HG02852 (cell line): ENCODE data around the gene ZNF469.
"Not testable (repeated sequence)": the region's sequence is repeated elsewhere in the genome, so short reads cannot be mapped to it uniquely, and the experiment has no call there.

Experiments
- ATAC-seq: cut with Tn5 transposase; IDR thresholded peaks from one replicate; pipeline ENCODE4 v1.9.1; 2021; ENCODE audit warnings: mild to moderate bottlenecking, moderate library complexity; ENCODE audit not compliant: unreplicated experiment

Gene ZNF469

DNA sequence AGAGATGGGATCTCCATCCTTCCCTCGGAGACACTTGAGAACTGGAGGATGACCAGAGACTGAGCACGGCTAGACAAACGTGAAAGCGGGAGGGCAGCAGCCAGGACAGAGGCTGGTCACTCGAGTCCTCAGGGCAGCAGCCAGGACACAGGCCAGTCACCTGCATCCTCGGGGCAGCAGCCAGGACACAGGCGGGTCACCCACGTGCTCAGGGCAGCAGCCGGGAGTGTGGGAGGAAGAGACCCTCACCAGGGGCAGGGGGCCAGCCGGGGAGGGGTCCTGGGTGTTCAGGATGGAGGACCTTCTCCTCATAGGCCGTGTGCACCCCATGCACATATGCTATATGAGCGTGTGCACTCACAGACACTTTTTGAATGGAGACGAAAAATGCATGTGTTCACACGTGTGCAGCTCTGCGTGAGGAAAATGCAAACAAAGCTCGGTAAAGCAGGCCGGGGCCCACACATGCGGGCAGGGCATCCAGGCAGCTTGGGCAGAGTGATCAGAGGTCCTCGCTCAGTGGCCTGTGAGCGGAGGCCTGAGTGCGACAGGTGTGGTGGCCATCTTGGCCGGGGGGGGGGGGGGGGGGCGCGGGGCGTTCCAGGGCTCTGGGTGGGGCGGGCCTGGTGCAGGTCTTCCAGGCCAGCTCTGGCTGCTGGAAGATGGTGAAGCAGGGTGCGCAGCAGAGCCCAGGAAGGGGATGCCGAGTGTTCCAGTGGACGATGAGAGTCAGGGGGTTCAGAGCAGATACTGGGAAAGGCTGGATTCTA, 26.7 kb downstream of the ZNF469 start:
- no peak for ATAC-seq

DNA sequence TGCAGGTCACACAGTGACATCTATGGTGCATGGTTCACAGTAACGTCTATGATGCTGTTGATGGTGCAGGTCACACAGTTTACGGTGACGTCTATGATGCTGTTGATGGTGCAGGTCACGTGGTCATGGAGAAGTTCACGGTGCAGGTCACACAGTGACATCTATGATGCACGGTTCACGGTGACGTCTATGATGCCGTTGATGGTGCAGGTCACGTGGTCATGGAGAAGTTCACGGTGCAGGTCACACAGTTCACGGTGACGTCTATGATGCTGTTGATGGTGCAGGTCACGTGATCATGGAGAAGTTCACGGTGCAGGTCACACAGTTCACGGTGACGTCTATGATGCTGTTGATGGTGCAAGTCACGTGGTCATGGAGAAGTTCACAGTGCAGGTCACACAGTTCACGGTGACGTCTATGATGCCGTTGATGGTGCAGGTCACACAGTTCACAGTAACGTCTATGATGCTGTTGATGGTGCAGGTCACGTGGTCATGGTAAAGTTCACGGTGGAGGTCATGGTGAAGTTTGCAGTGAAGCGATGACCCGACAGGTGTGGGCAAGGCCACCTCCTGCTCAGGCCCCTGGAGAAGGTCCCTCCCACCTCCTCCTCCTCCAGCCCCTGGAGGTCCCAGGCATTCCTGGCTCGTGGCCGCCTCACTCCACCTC, 27.7 kb downstream of the ZNF469 start:
- ATAC-seq = not testable (repeated sequence)

DNA sequence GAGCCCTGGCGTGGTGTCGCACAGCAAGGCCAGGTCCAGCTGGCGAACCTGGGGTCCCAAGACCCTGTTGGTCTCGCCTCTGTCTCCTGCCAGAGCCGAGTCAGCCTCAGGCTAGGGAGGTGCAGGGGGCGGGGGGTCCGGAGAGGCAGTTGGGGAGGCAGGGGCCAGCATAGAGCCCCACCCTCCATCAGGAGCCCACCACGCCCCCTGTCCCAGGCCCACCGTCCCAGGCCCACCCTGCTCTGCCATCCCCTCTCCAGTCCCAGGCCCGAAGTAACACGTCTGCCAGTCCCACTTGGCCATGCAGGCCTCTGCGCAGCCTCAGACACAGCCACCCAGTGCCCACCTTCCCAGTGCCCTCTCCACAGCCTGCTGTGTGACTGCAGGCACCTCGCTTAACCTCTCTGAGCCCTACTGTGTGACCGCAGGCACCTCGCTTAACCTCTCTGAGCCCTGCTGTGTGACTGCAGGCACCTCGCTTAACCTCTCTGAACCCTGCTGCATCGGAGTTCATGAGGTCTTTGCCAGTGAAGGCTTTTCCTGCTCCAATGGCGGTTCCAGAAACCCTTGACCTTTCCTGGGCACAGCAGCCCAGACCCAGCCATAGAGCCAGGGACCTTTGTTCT, 29.3 kb downstream of the ZNF469 start:
- no peak for ATAC-seq

DNA sequence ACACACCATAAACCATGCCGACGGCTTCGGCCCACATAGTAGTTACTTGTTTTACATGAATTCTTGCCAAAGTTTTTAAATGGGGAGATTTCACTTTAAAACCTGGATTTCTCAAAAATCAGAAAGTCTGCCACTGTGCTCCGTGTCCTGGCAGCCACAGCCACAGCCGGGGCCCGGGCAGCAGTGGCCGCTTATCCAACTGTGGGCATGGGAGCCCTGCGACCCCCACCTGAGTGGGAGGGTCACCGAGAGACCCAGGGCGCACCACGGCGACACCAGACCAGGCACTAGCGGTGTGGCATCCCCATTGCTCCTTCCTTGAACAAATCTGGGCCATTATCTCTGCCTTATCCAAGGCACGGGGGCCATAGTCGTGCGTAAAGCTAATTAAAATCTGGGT, 30.0 kb downstream of the ZNF469 start:
- no peak for ATAC-seq

DNA sequence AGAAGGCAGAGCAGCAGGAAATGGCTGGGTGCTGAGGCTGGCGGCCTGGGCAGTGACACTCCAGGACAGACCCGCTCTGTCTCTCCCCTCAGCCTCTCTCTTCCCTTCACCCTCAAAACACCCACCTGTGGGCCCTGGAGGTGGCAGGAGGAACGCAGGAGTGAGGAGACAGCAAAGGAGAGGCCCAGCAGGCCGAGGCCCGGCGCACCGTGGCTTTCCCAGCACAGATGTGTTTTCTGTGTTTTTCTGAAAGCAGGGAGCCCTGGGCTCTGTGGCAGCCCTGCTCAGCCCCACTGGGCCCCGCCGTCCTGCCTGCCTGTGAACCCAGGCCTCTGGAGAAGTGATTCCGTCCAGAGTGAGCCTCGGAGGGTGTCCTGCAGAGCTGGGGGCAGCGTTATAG, 30.5 kb downstream of the ZNF469 start:
- ATAC-seq = no peak

DNA sequence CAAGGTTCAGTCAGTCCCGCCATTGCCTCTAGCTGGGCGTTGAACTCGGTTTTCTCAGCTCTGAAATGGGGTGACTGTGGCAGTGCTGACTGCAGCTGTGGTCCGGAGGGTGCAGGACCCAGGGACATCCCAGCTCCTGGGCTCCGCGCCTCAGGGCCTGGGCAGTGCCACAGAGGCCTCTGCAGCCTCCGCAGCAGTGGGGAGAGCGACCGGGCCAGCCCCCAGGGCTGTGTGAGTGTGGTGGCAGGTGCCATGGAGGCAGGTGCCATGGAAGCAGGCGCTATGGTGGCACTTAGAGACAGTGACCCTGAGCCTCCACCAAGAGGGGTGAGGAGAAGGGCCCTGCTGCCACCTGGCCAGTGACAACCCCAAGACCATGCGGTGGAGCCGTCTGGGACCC, 30.9 kb downstream of the ZNF469 start:
- ATAC-seq = no peak

DNA sequence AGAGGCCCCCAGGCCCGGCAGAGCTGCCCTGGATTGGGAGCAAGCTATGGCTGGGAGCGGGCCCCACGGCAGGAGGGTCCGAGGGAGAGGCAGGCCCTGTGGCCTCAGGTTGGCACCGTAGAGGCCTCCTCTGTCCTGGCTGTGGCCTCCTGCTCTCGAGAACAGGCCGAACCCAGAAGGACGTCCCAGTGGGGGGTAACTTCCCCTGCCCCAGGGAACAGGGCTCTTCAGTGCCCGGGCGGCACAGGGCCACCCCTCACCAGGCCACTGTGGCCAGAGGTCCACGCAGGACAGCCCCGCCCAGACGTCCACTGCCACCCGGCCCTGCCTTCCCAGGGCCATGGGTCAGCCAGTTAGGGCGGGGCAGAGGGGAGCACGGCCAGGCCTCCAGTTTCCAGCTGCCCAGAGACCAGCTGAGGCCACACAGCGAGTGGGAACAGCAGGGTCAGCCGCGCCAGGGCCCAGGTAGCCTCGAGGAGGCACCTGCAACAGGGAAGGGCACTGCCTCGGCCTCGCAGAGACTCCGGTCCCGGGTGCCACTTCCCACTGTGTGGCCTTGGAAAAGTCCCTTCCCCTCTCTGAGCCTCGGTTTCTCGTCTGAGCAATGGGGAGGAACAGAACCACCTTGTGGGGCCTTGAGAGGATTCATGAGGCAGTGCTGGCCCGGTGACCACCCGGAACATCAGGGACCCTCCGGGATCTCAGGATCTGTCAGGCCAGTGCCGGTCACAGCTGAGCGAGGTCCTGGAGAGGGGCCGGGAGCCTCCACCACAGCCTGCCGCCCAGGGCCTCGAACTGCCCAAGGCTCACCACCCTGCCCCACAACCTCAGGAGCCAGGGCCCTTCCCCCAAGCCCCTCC, 32.0 kb downstream of the ZNF469 start:
- no peak for ATAC-seq

DNA sequence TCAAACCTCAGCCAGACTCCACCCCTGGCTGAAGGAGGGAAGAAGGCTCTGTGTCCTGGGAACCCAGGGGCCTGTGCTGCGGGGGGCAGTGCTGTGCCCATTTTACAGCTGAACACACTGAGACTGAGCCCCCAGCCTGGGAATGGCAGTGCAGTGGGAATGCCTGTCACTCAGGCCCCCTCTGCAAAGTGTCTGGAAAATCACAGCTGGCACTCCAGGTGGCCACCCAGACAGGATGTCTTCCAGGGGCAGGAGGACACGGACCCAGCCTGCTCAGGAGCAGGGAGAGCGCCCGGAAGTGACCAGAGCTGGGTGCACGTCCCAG, 32.6 kb downstream of the ZNF469 start:
- ATAC-seq = no peak

DNA sequence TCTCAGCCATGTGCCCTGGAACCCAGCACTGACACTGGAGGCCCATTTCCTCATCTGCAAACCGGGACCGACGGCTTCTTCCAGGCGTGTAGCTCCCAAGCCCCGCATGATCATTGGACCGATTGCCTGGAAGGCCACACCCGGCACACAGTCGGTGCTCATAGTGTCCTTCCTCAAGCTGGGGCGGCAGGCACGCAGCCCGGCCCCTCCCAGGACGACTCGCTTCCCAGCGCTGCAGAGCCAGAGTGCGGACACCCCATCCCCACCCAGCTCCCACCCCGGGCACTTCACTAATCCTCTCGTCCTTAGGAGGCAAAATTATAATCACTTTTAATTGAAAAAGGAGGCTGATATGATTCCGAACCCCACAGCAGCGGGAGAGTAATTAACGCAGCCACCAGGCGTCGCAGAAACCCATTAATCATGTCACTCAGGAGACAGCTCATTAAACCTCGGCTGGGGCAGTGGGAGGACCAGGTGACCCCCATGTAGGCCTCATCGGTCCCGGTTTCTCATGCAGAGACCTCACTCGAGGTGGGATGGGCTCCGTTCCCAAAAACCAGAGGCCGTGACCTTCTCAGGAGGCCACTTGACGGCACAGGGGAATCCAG, 33.1 kb downstream of the ZNF469 start:
- ATAC-seq = no peak

DNA sequence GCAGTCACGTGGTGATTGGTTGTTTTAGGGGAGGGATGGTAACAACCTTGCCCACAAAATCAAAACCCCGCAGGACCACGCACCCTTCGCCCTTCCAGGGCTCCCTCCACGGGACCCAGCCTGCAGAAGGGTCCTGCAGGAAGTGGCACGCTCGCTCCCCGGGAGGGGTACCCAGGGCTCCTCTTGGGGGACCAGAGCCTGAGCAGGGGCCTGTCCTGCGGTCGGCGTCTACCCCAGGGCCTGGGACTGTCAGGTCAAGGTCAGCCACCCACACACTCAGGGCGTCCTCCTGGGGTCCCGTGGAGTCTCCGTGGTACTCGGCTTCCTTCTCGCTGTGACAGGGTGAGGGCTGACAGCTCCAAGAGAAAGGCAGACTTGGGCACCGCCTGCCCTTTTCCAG, 33.9 kb downstream of the ZNF469 start:
- ATAC-seq = no peak

DNA sequence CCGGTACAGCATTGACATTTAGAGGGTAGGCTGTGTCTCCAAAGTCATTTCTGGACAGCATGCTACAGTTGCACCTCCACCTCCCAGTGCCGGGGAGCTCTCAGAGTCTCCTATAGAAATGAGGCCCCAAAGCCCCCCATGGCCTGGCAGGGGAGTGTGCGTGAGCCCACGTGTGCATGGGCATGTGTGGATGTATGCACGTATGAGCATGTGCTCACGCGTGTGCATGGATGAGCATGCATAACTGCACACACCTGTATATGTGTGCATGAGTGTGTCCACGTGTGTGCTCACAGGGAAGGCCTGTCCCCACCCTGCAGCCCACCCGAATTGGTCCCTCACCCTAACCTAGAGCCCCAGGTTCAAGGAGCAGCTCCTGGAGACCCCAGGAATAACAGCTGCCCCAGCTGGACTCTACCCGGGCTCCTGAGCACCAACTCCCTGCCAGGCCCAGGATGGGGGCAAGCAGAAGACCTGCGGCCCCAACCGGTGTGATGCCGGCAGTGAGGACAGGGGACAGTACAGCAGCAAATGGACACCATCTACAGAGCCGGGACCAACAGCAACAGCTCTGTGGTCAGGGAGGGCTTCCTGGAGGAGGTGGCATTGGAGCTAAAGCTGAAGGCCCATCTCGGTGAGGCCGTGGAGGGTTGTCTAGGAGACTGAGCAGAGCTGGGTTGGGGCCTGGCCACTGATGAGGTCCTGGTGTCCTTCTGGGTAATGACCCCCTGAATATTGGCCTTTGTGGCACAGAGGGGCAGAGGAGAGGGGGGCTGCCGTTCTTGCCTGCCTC, 35.1 kb downstream of the ZNF469 start:
- no peak for ATAC-seq

DNA sequence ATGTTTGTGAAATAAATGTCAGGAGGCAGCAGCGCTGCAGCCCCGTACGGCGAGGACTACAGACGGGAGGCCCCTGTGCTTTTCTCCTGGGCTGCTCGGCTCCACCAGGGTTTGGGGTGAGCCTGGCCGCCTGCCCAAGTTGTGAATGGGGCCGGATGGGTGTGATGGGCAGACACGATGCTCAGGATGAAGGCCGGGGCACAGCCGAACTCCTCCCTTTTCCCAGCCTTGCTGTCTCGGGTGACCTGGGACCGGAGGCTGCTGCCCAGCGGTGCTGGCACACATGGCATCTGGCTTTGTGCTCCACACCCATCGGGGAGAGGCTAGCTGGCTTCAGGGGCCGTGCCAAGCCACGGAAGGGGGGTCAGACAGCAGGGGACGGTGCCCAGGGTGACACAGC, 36.1 kb downstream of the ZNF469 start:
- no peak for ATAC-seq

DNA sequence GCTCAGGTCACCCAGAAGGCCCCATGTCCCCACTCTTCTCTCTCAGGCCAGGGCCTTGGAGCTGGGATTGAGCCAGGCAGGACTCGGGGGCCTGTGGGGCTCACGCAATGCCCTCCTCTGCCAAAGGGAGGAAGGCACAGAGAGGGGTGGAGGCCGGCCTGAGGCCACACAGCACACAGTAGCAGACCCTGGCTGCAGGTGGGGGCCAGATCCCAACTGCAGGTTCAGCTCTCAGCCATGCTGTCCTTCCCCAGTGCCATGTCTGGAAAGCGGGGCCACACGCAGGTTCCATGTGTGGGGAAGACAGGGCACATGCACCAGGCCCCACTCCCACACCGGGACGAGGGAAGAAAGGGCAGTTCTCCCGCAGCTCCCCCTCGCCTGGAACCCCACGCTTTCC, 37.0 kb downstream of the ZNF469 start:
- ATAC-seq = no peak

DNA sequence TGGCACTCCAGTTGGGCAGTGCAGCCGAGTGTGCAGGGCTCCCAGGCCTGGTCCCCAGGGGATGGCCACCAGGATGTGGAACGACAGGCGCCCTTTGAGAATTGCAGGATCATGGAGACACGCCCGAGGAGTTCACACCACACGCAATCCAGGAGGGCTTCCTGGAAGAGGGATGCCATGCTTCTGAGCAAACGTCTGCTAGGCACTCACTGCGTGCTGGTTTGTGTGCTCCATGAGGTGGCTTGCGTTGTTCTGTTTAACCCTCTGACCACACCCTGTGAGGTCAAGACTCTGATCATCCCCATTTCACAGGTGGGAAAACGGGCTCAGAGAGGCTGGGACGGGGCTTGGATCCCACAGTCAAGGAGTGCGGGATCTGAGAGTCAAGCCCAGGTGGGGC, 37.7 kb downstream of the ZNF469 start:
- ATAC-seq = no peak

DNA sequence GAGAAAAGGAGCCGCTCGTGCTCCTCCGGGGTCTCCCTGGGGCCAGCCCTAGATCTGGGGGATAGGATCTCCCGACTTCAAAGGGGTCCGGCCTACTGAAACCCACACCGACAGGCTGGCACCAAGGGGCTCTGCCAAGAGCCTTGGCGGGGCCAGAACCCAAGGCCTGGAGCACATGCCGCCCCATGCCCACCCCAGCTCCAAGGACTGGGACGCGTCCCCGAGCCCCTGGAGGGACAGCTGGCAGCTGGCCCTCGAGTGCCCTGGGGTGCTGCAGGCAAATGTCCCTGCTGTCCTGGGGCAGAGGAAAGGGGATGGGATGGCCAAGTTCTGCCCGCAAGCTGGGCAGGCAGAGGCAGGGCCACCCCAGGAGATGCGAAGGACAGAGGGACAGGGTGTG, 38.5 kb downstream of the ZNF469 start:
- ATAC-seq = no peak

DNA sequence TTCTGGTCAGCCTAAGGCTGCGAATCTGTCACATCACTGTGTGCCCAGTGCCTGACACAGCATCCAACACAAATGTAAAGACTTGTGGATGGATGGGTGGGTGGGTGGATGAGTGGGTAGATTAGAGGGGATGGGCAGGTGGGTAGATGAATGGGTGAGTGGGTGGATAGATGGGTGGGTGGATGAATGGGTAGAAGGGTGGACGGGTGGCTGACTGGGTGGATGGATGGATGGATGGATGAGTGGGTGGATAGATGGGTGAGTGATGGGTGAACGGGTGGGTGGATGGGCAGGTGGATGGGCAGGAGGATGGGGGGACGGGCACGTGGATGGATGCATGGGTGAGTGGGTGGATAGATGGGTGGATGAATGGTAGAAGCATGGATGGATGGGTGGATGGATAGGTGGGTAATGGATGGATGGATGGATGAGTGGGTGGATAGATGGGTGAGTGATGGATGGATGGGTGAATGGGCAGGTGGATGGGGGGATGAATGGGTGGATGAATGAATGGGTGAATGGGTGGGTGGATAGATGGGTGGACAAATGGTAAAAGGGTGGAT, 39.2 kb downstream of the ZNF469 start:
- no peak for ATAC-seq

DNA sequence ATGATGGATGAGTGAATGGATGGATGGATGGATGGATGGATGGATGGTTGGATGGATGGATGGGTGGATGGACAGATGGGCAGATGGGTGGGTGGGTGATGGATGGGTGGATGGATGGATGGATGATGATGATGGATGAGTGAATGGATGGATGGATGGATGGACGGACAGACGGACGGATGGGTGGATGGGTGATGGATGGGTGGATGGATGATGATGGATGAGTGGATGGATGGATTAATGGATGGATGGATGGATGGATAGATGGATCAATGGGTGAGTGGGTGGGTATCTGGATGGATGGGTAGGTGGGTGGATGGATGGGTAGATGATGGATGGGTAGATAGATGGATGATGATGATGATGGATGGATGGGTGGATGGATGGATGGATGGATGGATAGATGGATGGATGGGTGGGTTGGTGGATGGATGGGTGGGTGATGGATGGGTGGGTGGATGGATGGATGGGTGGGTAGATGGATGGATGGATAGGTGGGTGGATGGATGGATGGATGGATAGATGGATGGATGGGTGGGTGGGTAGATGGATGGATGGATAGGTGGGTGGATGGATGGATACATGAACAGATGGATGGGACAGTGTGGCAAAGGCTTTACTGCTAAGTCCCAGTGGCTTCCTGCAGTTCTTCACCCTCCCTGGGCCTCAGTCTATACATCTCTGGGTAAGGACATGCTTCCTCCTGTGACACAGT, 40.1 kb downstream of the ZNF469 start:
- no peak for ATAC-seq

DNA sequence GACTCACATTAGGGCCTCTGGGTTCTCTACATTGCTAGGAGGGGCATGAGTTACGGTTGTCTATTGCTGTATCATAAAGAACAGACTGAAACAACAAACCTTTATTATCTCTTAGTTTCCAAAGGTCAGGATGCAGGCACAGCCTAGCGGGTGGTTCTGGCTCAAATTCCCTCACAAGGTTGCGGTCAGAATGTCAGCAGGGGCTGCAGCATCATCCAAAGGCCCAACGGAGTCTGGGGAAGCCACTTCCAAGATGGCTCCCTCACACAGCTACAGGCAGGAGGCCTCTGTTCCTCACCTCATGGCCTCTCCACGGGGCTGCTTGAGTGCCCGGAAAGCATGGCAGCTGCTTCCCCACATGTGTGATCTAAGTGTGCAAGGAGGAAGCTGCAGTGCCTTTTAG, 40.7 kb downstream of the ZNF469 start:
- no peak for ATAC-seq

DNA sequence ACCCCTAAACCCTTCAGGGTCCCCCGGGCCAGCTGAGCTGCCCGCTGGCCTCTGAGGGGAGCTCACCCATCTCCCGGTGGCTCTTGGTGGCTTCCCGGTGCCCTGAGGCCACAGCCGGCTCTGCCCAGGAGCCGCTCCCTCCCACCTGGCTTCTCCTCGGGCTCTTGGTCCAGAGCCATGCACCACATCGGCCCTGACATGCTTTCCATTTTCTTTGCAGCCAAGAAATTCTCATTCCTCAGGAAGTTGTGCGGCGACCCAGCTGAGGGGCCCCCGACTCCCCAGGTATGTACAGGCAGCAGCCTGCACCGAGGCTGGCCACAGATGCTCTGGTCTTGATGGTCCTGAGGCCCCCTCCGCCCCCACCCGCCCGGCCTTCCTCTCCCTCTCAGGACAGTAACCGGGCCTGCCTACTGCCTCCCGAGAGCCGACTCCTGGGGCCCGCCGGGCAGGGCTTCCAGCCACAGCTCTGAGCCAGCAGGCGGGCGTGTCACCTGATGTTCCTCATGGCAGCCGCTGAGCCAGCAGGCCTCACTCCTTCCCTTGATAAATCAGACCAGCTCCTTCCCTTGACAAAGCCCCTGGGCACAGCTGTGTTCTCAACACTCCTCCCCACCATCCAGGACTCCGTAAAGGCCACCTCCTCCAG, 42.0 kb downstream of the ZNF469 start:
- ATAC-seq = no peak
